ENCODE data around the gene DECR2.
"Not testable (repeated sequence)": the region's sequence is repeated elsewhere in the genome, so short reads cannot be mapped to it uniquely, and the experiment has no call there.

DECR2 gene

DNA sequence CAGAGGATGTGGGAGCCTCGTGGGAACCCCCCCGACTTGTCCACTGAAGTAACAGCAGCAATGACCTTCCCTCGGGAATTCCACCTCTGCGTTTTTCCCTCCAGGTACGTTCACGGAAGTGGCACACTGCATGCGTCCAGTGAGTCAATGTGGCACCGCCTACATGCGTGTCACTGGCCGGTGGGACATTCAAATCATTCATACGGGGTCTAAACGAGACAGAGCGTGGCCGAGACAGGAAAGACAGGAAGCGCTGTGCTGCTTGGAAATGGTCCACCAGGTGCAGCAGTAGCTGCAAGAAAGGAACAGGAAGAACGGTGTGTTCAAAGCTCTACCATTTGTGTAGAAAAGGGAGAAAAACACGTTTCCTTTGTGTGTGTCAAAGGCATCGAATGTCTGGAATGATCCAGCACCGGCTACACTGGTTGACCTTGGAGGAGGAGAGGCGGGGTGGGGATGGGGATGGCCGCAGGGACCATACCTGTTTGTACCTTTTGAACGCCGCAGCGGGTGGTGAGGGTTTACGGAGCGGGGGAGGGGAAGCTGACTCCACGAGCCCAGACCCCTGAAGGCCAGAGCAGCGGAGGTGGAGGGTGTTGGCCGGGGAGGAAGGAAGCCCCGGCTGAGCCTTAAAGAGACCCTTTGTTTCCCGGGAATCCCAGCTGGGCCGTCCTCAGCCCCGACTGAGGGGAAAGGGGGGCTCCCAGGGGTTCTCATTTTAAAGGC, 18.2 kb upstream of the DECR2 start:
- H3K4me3 ChIP-seq (ENCODE audit: low read length): peak overlapping the region; percentile 87

GRCh38 chr16:386641-387156, 15.0 kb upstream of the DECR2 start:
- peaks cover 15% of the 10 kb centered on the region for H3K36me3 ChIP-seq (ENCODE audit: control insufficient read depth, low read length)
- no peaks in the 10 kb centered on the region for H3K9me3 ChIP-seq (ENCODE audit: control insufficient read depth, insufficient read depth, low read length)
- H3F3A ChIP-seq (ENCODE audit: control insufficient read depth, insufficient read depth): peaks cover 31% of the 10 kb centered on the region
- H3K4me3 ChIP-seq (ENCODE audit: low read length): no peak overlapping the region
- H3K27me3 ChIP-seq (ENCODE audit: control insufficient read depth, low read length): no peaks in the 10 kb centered on the region
- no peak overlapping the region for H3K4me2 ChIP-seq (ENCODE audit: low read length)
- H3K27ac ChIP-seq (ENCODE audit: low read depth, low read length): no peak overlapping the region
- no peaks in the 10 kb centered on the region for H4K20me1 ChIP-seq (ENCODE audit: control insufficient read depth, insufficient read depth, low read depth, low read length)
- TF ChIP-seq EZH2phosphoT487 (IDR thresholded peaks at IDR 0.05; ENCODE audit: borderline replicate concordance, low read length): no peak
- no peak for TF ChIP-seq CTCF (IDR thresholded peaks at IDR 0.05; ENCODE audit: low read depth, low read length, poor library complexity, severe bottlenecking)
- peaks cover 10% of the 10 kb centered on the region for H3K79me2 ChIP-seq (ENCODE audit: control insufficient read depth, low read length)
- no peaks in the 10 kb centered on the region for H3K9me2 ChIP-seq (replicated peaks; ENCODE audit: control insufficient read depth, low read length)
- peaks cover 19% of the 10 kb centered on the region for H3K4me1 ChIP-seq (ENCODE audit: control insufficient read depth, low read length)

More for the DNA sequence above, 18.2 kb upstream of the DECR2 start:
- peaks cover 39% of the 10 kb centered on the region for H3K79me2 ChIP-seq (ENCODE audit: control insufficient read depth, low read length)
- TF ChIP-seq CTCF (IDR thresholded peaks at IDR 0.05; ENCODE audit: low read depth, low read length, poor library complexity, severe bottlenecking) (no peak), EZH2phosphoT487 (IDR thresholded peaks at IDR 0.05; ENCODE audit: borderline replicate concordance, low read length) (no peak)
- H3K4me1 ChIP-seq (ENCODE audit: control insufficient read depth, low read length): peaks cover 26% of the 10 kb centered on the region
- H3K4me2 ChIP-seq (ENCODE audit: low read length): peak overlapping the region; percentile 93
- H3K27me3 ChIP-seq (ENCODE audit: control insufficient read depth, low read length): no peaks in the 10 kb centered on the region
- H3K9me2 ChIP-seq (replicated peaks; ENCODE audit: control insufficient read depth, low read length): no peaks in the 10 kb centered on the region
- peaks cover 31% of the 10 kb centered on the region for H3F3A ChIP-seq (ENCODE audit: control insufficient read depth, insufficient read depth)
- peak overlapping the region; percentile 93 for H3K27ac ChIP-seq (ENCODE audit: low read depth, low read length)
- H3K36me3 ChIP-seq (ENCODE audit: control insufficient read depth, low read length): peaks cover 15% of the 10 kb centered on the region
- H3K9me3 ChIP-seq (ENCODE audit: control insufficient read depth, insufficient read depth, low read length): no peaks in the 10 kb centered on the region
- peaks cover 5% of the 10 kb centered on the region; the same call in 1 of the 2 replicates for H4K20me1 ChIP-seq (ENCODE audit: control insufficient read depth, insufficient read depth, low read depth, low read length)

DNA sequence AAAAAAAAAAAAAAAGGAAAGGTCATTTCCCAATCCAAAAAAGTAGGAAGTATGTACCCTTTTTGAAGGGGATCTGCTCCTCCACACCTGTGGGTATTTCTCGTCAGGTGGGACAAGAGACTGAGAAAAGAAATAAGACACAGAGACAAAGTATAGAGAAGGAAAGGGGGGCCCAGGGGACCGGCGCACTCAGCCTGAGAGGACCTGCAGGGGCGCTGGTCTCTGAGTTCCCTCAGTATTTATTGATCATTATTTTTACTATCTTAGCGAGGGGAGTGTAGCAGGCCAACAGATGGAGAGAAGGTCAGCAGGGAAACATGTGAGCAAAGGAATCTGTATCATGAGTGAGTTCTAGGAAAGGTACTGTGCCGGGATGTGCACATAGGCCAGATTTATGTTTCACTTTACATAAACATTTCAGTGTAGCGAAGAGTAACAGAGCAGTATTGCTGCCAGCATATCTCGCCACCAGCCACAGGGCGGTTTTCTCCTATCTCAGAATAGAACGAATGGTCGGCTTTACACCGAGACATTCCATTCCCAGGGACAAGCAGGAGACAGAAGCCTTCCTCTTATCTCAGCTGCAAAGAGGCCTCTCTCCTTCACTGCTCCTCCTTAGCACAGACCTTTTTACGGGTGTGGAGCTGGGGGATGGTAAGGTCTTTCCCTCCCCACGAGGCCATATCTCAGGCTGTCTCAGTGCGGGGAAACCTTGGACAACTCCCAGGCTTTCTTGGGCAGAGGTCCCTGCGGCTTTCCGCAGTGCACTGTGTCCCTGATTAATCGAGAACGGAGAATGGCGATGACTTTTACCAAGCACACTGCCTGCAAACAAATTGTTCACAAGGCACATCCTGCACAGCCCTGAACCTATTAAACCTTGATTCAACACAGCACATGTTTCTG, 13.7 kb upstream of the DECR2 start:
- Histone ChIP-seq H3K36me3 (ENCODE audit: control insufficient read depth, low read length) (peaks cover 17% of the 10 kb centered on the region), H3F3A (ENCODE audit: control insufficient read depth, insufficient read depth) (peaks cover 25% of the 10 kb centered on the region), H3K4me1 (ENCODE audit: control insufficient read depth, low read length) (peaks cover 19% of the 10 kb centered on the region)
- not testable (repeated sequence) for H3K9me2 ChIP-seq (replicated peaks; ENCODE audit: control insufficient read depth, low read length); H3K4me3 ChIP-seq (ENCODE audit: low read length); H4K20me1 ChIP-seq (ENCODE audit: control insufficient read depth, insufficient read depth, low read depth, low read length); H3K9me3 ChIP-seq (ENCODE audit: control insufficient read depth, insufficient read depth, low read length); H3K27ac ChIP-seq (ENCODE audit: low read depth, low read length); H3K27me3 ChIP-seq (ENCODE audit: control insufficient read depth, low read length); H3K79me2 ChIP-seq (ENCODE audit: control insufficient read depth, low read length); H3K4me2 ChIP-seq (ENCODE audit: low read length)
